CD4-positive, CD25-positive, alpha-beta regulatory T cell (primary cell): Measurements from ENCODE around the gene TCF7L2. TPM values are rescaled to one million over a fixed set of nuclear protein-coding genes. Genes with fewer than 3 reads are reported as not detected.

Experiments used
- ATAC-seq, 2 donors: fragments of 150-1000 bp; cut with Tn5 transposase; one replicate each; pipeline ENCODE4 v1.10.0; 2021; ENCODE audit warnings: low read depth in 2 of 2, moderate number of reproducible peaks in 2 of 2, moderate library complexity in 1 of 2
- DNase-seq, 3 donors: peaks; one replicate each; pipeline versions ENCODE4 v3.0.0 to v3.0.0-alpha.2; 2012 to 2022; ENCODE audit warnings: mixed read lengths in 1 of 3
- H3K27ac ChIP-seq: one replicate; pipeline ENCODE4 v1.7.0; 2013; ENCODE audit warnings: mild to moderate bottlenecking, low read length; ENCODE audit not compliant: insufficient read depth, poor library complexity, severe bottlenecking
- H3K27me3 ChIP-seq: one replicate; pipeline ENCODE4 v1.7.0; 2013; ENCODE audit warnings: low read length; ENCODE audit not compliant: control insufficient read depth, insufficient read depth
- H3K36me3 ChIP-seq: one replicate; pipeline ENCODE4 v1.7.0; 2013; ENCODE audit warnings: mild to moderate bottlenecking, low read length, moderate library complexity; ENCODE audit not compliant: control insufficient read depth, insufficient read depth
- H3K4me1 ChIP-seq: 2 replicates; pipeline ENCODE4 v1.7.0; 2013; ENCODE audit warnings: mild to moderate bottlenecking, low read length; ENCODE audit not compliant: insufficient read depth, control insufficient read depth, poor library complexity, severe bottlenecking
- H3K4me3 ChIP-seq: one replicate; pipeline ENCODE4 v1.7.0; 2013; ENCODE audit warnings: low read depth, mild to moderate bottlenecking, low read length, moderate library complexity
- H3K9me3 ChIP-seq, 2 experiments: 1 replicate in 1 of 2; 2 replicates in 1 of 2; pipeline ENCODE4 v1.7.0; 2013; ENCODE audit warnings: low read length in 2 of 2, mild to moderate bottlenecking in 1 of 2, moderate library complexity in 1 of 2; ENCODE audit not compliant: control insufficient read depth in 2 of 2
- H3K27ac Mint-ChIP-seq, 3 donors: one replicate each; pipeline ENCODE4 v1.8.0; 2020 to 2022; ENCODE audit warnings: mild to moderate bottlenecking in 3 of 3, mixed read lengths in 3 of 3, moderate library complexity in 2 of 3
- H3K27me3 Mint-ChIP-seq: one replicate; pipeline ENCODE4 v1.8.0; 2022; ENCODE audit warnings: mild to moderate bottlenecking, mixed read lengths
- H3K36me3 Mint-ChIP-seq: one replicate; pipeline ENCODE4 v1.8.0; 2020; ENCODE audit warnings: mixed read lengths
- H3K4me1 Mint-ChIP-seq, 4 donors: one replicate each; pipeline ENCODE4 v1.8.0; 2020 to 2022; ENCODE audit warnings: mixed read lengths in 4 of 4, mild to moderate bottlenecking in 1 of 4
- H3K4me3 Mint-ChIP-seq, 4 donors: one replicate each; pipeline ENCODE4 v1.8.0; 2020 to 2022; ENCODE audit warnings: mild to moderate bottlenecking in 4 of 4, mixed read lengths in 4 of 4, moderate library complexity in 3 of 4
- H3K9me3 Mint-ChIP-seq, 7 donors: one replicate each; pipeline ENCODE4 v1.8.0; 2020 to 2022; ENCODE audit warnings: mixed read lengths in 7 of 7, mild to moderate bottlenecking in 3 of 7, moderate library complexity in 2 of 7
- polyA plus RNA-seq, 4 donors: library from polyadenylated mRNA; unstranded; fragments of 300-500 nt; fragmentation: Illumina TruSeq; gene quantifications; one replicate each; pipeline ENCODE4 v1.2.3, GENCODE V29; 2021
- total RNA-seq: library from RNA; stranded (reverse); gene quantifications from one replicate; pipeline ENCODE4 v1.2.3, GENCODE V29; 2022

Gene TCF7L2
- total and polyA plus RNA-seq, 5 donors from 2014 or later, result 0.38 to 1.8 (median 0.52) TPM; not detected in 1

- Mint-ChIP-seq H3K4me3 (no peak overlapping the region), H3K36me3 (no peaks in the 10 kb centered on the region), H3K27me3 (peaks cover 30% of the 10 kb centered on the region), H3K27ac (no peak overlapping the region), H3K4me1 (peaks cover 0 to 3% (median 0%) of the 10 kb centered on the region in 4 donors), H3K9me3 (no peaks in the 10 kb centered on the region)
- no peak overlapping the region for H3K27ac ChIP-seq
- peaks cover 2% of the 10 kb centered on the region for H3K27me3 ChIP-seq
- no peak for DNase-seq
- no peak overlapping the region for H3K4me3 ChIP-seq
- ATAC-seq, result no peak
- no peaks in the 10 kb centered on the region for H3K9me3 ChIP-seq
- no peaks in the 10 kb centered on the region for H3K4me1 ChIP-seq
- no peaks in the 10 kb centered on the region for H3K36me3 ChIP-seq
Observed at GRCh38 chr10:113030453-113030852, 80.4 kb downstream of the TCF7L2 start.

DNA sequence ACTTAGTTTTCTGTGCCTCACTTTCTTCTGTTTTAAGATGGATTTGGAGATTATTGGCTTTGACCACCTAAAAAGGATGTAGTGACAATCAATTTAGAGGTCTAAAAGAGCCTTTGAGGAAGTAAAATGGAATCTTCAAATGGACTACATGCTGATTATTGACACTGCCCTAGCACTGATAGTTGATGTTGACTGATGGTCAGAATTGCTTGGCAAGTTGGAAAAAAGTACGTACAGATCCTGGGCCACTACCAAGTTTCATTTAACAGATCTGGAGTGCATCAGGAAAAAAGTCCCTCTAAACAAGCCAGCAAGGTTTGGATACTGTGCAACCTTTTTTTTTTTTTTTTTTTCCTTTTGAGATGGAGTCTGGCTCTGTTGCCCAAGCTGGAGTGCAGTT, 81.1 kb downstream of the TCF7L2 start:
- no peaks in the 10 kb centered on the region for H3K9me3 ChIP-seq
- no peaks in the 10 kb centered on the region for H3K36me3 ChIP-seq
- Mint-ChIP-seq H3K36me3 (no peaks in the 10 kb centered on the region), H3K9me3 (no peaks in the 10 kb centered on the region), H3K4me1 (peaks cover 0 to 3% (median 0%) of the 10 kb centered on the region in 4 donors), H3K4me3 (no peak overlapping the region), H3K27ac (no peak overlapping the region), H3K27me3 (peaks cover 30% of the 10 kb centered on the region)
- H3K27ac ChIP-seq, result no peak overlapping the region
- ATAC-seq (no peak), DNase-seq (no peak)
- peaks cover 2% of the 10 kb centered on the region for H3K27me3 ChIP-seq
- H3K4me1 ChIP-seq, result no peaks in the 10 kb centered on the region
- no peak overlapping the region for H3K4me3 ChIP-seq

GRCh38 chr10:113033991-113034390, 83.9 kb downstream of the TCF7L2 start:
- Mint-ChIP-seq H3K4me1 (no peaks in the 10 kb centered on the region), H3K27ac (no peak overlapping the region), H3K27me3 (peaks cover 16% of the 10 kb centered on the region), H3K4me3 (no peak overlapping the region), H3K36me3 (no peaks in the 10 kb centered on the region), H3K9me3 (no peaks in the 10 kb centered on the region)
- no peak for DNase-seq
- no peak overlapping the region for H3K27ac ChIP-seq
- no peak overlapping the region for H3K4me3 ChIP-seq
- no peaks in the 10 kb centered on the region for H3K36me3 ChIP-seq
- H3K4me1 ChIP-seq, result no peaks in the 10 kb centered on the region
- H3K27me3 ChIP-seq, result peaks cover 2% of the 10 kb centered on the region
- no peak for ATAC-seq
- H3K9me3 ChIP-seq, result no peaks in the 10 kb centered on the region

DNA sequence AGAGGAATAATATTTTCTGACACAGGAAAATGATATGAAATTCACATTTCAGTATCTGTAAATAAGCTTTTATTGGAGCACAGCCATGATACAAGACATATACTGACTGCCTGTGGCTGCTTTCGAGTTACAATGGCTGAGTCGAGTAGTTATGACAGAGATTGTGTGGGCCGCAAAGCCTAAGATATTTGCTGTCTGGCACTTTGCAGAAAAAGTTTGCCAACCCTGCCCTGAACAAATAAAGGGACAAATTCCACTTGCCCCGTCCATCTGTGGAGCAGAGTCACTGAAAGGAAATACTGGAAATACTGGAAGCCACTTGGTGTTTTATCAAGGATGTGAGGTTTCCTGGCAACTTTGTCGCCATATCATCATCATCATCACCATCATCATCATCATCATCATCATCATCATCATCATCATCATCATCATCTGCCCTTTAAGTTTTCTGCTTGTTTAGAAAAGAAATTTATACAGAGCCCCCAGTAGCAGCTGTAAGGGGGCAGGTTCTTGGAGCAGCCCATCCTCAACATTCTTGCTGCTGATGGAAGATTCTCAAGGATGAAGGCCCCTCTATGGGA, 85.8 kb downstream of the TCF7L2 start:
- H3K27ac Mint-ChIP-seq, result no peak overlapping the region
- no peaks in the 10 kb centered on the region for H3K9me3 Mint-ChIP-seq
- H3K36me3 Mint-ChIP-seq, result no peaks in the 10 kb centered on the region
- DNase-seq (no peak), ATAC-seq (no peak)
- H3K27me3 Mint-ChIP-seq, result peaks cover 11% of the 10 kb centered on the region
- no peak overlapping the region for H3K4me3 ChIP-seq
- no peaks in the 10 kb centered on the region for H3K4me1 Mint-ChIP-seq
- H3K4me3 Mint-ChIP-seq, result no peak overlapping the region
- no peaks in the 10 kb centered on the region for H3K4me1 ChIP-seq
- H3K9me3 ChIP-seq, result no peaks in the 10 kb centered on the region
- H3K36me3 ChIP-seq, result no peaks in the 10 kb centered on the region
- H3K27me3 ChIP-seq, result no peaks in the 10 kb centered on the region
- no peak overlapping the region for H3K27ac ChIP-seq

- peaks cover 2% of the 10 kb centered on the region for H3K27me3 ChIP-seq
- Mint-ChIP-seq H3K4me3 (no peak overlapping the region), H3K36me3 (no peaks in the 10 kb centered on the region), H3K27ac (no peak overlapping the region), H3K27me3 (peaks cover 11% of the 10 kb centered on the region), H3K4me1 (no peaks in the 10 kb centered on the region), H3K9me3 (no peaks in the 10 kb centered on the region)
- ATAC-seq (no peak), DNase-seq (no peak)
- H3K27ac ChIP-seq, result no peak overlapping the region
- H3K4me3 ChIP-seq, result no peak overlapping the region
- H3K36me3 ChIP-seq, result no peaks in the 10 kb centered on the region
- H3K9me3 ChIP-seq, result no peaks in the 10 kb centered on the region
- H3K4me1 ChIP-seq, result no peaks in the 10 kb centered on the region
Observed at GRCh38 chr10:113036619-113037018, 86.6 kb downstream of the TCF7L2 start.

DNA sequence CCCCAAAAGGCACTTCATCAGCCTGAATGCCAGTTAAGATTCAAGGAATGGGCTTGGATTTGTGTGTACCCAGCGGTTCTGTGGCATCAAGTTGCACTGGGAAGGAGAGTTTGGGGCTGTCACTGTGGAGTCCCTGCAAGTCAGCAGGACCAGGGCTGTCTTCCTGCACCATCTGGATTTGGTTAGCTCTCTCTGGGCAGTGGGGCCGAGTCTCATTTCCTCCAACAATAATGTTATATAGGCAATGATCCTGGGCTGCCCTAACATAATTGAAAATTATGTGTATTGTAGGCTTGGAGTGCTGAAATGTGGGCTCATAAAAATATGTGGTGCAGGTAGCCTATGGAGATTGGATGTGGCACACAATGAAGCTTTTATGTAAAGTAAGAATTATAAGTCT, 87.2 kb downstream of the TCF7L2 start:
- Mint-ChIP-seq H3K4me3 (no peak overlapping the region), H3K27me3 (peaks cover 17% of the 10 kb centered on the region), H3K9me3 (no peaks in the 10 kb centered on the region), H3K27ac (no peak overlapping the region), H3K4me1 (no peaks in the 10 kb centered on the region), H3K36me3 (no peaks in the 10 kb centered on the region)
- ATAC-seq (no peak), DNase-seq (no peak)
- no peaks in the 10 kb centered on the region for H3K4me1 ChIP-seq
- no peak overlapping the region for H3K4me3 ChIP-seq
- H3K9me3 ChIP-seq, result no peaks in the 10 kb centered on the region
- no peak overlapping the region for H3K27ac ChIP-seq
- H3K27me3 ChIP-seq, result peaks cover 2% of the 10 kb centered on the region
- H3K36me3 ChIP-seq, result no peaks in the 10 kb centered on the region

- DNase-seq (no peak), ATAC-seq (no peak)
- Mint-ChIP-seq H3K36me3 (no peaks in the 10 kb centered on the region), H3K9me3 (no peaks in the 10 kb centered on the region), H3K4me3 (no peak overlapping the region), H3K27me3 (peaks cover 20% of the 10 kb centered on the region), H3K27ac (no peak overlapping the region), H3K4me1 (no peaks in the 10 kb centered on the region)
- H3K27me3 ChIP-seq, result peaks cover 2% of the 10 kb centered on the region
- H3K4me3 ChIP-seq, result no peak overlapping the region
- H3K36me3 ChIP-seq, result no peaks in the 10 kb centered on the region
- H3K4me1 ChIP-seq, result no peaks in the 10 kb centered on the region
- H3K9me3 ChIP-seq, result no peaks in the 10 kb centered on the region
- H3K27ac ChIP-seq, result no peak overlapping the region
Observed at GRCh38 chr10:113038183-113038582, 88.1 kb downstream of the TCF7L2 start.

- no peaks in the 10 kb centered on the region for H3K9me3 Mint-ChIP-seq
- ATAC-seq, result no peak
- no peaks in the 10 kb centered on the region for H3K36me3 Mint-ChIP-seq
- Histone ChIP-seq H3K9me3 (no peaks in the 10 kb centered on the region), H3K27me3 (peaks cover 2% of the 10 kb centered on the region), H3K27ac (no peak overlapping the region), H3K4me1 (no peaks in the 10 kb centered on the region), H3K4me3 (no peak overlapping the region), H3K36me3 (no peaks in the 10 kb centered on the region)
- H3K27me3 Mint-ChIP-seq, result peaks cover 18% of the 10 kb centered on the region
- no peak overlapping the region for H3K4me3 Mint-ChIP-seq
- DNase-seq, result no peak
- H3K4me1 Mint-ChIP-seq, result no peaks in the 10 kb centered on the region
- H3K27ac Mint-ChIP-seq, result no peak overlapping the region
Observed at GRCh38 chr10:113038985-113039384, 88.9 kb downstream of the TCF7L2 start.
